Liver (tissue), 9 donors: ENCODE results near the gene BIRC7. TPM values are rescaled to one million over a fixed set of nuclear protein-coding genes. Genes with fewer than 3 reads are reported as not detected.

Experiments used
- DNase-seq: peaks from one replicate; pipeline ENCODE4 v3.0.0-alpha.2; 2017; ENCODE audit warnings: low spot score
- H3K27ac ChIP-seq, 2 donors: one replicate each; pipeline ENCODE4 v1.7.0; 2013; ENCODE audit warnings: inconsistent platforms in 2 of 2, low read length in 2 of 2, control low read depth in 1 of 2, low read depth in 1 of 2, mild to moderate bottlenecking in 1 of 2
- H3K27me3 ChIP-seq, 4 donors: one replicate each; pipeline versions ENCODE4 v1.6.1 to v1.7.0; 2013; ENCODE audit warnings: low read length in 3 of 4, inconsistent platforms in 1 of 4, mild to moderate bottlenecking in 1 of 4, moderate library complexity in 1 of 4; ENCODE audit not compliant: control insufficient read depth in 4 of 4, insufficient read depth in 4 of 4
- H3K36me3 ChIP-seq, 4 donors: one replicate each; pipeline versions ENCODE4 v1.6.1 to v1.7.0; 2013; ENCODE audit warnings: low read length in 3 of 4, mild to moderate bottlenecking in 3 of 4, low read depth in 1 of 4, moderate library complexity in 1 of 4; ENCODE audit not compliant: control insufficient read depth in 4 of 4, insufficient read depth in 3 of 4
- H3K4me1 ChIP-seq, 4 donors: one replicate each; pipeline versions ENCODE4 v1.6.1 to v1.7.0; 2013; ENCODE audit warnings: low read length in 3 of 4, mild to moderate bottlenecking in 3 of 4, moderate library complexity in 1 of 4; ENCODE audit not compliant: control insufficient read depth in 4 of 4, insufficient read depth in 4 of 4
- H3K4me3 ChIP-seq, 3 donors: one replicate each; pipeline versions ENCODE4 v1.6.1 to v1.7.0; 2013; ENCODE audit warnings: low read length in 3 of 3, control low read depth in 1 of 3, low read depth in 1 of 3, mild to moderate bottlenecking in 1 of 3
- H3K9ac ChIP-seq, 2 donors: one replicate each; pipeline ENCODE4 v1.7.0; 2013; ENCODE audit warnings: low read length in 2 of 2, mild to moderate bottlenecking in 2 of 2, moderate library complexity in 2 of 2, control low read depth in 1 of 2, low read depth in 1 of 2
- H3K9me3 ChIP-seq, 4 donors: one replicate each; pipeline versions ENCODE4 v1.6.1 to v1.7.0; 2013; ENCODE audit warnings: low read length in 3 of 4; ENCODE audit not compliant: control insufficient read depth in 4 of 4
- ATF3 ChIP-seq: IDR thresholded peaks from 2 replicates; pipeline ENCODE4 v1.6.1; 2016; ENCODE audit warnings: antibody characterized with exemption
- CTCF ChIP-seq: fragments of 150-350 bp; IDR thresholded peaks from 2 replicates; pipeline ENCODE4 v1.5.1; 2017; ENCODE audit warnings: improper control_type of control experiment, low read depth, low read length; ENCODE audit not compliant: missing input control
- EGR1 ChIP-seq, 2 donors: IDR thresholded peaks; 2 replicates each; pipeline ENCODE4 v1.6.1; 2016 to 2018; ENCODE audit warnings: antibody characterized with exemption in 2 of 2, low read depth in 2 of 2
- FOXA1 ChIP-seq: IDR thresholded peaks from 2 replicates; pipeline ENCODE4 v1.6.1; 2016; ENCODE audit warnings: antibody characterized with exemption
- FOXA2 ChIP-seq: IDR thresholded peaks from 2 replicates; pipeline ENCODE4 v1.6.1; 2016; ENCODE audit warnings: antibody characterized with exemption
- GABPA ChIP-seq, 2 donors: IDR thresholded peaks in 1 of 2; conservative IDR thresholded peaks in 1 of 2; 2 replicates each; pipeline ENCODE4 v1.6.1; 2016; ENCODE audit warnings: antibody characterized with exemption in 2 of 2, mild to moderate bottlenecking in 1 of 2, moderate library complexity in 1 of 2
- HNF4A ChIP-seq, 2 donors: conservative IDR thresholded peaks; 2 replicates each; pipeline ENCODE4 v1.6.1; 2016; ENCODE audit warnings: antibody characterized with exemption in 2 of 2, mild to moderate bottlenecking in 2 of 2
- HNF4G ChIP-seq: IDR thresholded peaks from 2 replicates; pipeline ENCODE4 v1.6.1; 2016; ENCODE audit warnings: antibody characterized with exemption
- JUND ChIP-seq, 2 donors: IDR thresholded peaks; 2 replicates each; pipeline ENCODE4 v1.6.1; 2016; ENCODE audit warnings: antibody characterized with exemption in 2 of 2
- MAX ChIP-seq: IDR thresholded peaks from 2 replicates; pipeline ENCODE4 v1.6.1; 2016; ENCODE audit warnings: antibody characterized with exemption
- NR2F2 ChIP-seq: IDR thresholded peaks from 2 replicates; pipeline ENCODE4 v1.6.1; 2016; ENCODE audit warnings: antibody characterized with exemption
- RAD21 ChIP-seq, 2 donors: IDR thresholded peaks; 2 replicates each; pipeline ENCODE4 v1.6.1; 2016; ENCODE audit warnings: antibody characterized with exemption in 2 of 2, mild to moderate bottlenecking in 2 of 2
- REST ChIP-seq: IDR thresholded peaks from 2 replicates; pipeline ENCODE4 v1.6.1; 2016; ENCODE audit warnings: antibody characterized with exemption, mild to moderate bottlenecking
- RXRA ChIP-seq, 2 donors: IDR thresholded peaks; 2 replicates each; pipeline ENCODE4 v1.6.1; 2017 to 2018; ENCODE audit warnings: antibody characterized with exemption in 2 of 2, mild to moderate bottlenecking in 1 of 2
- SP1 ChIP-seq: IDR thresholded peaks from 2 replicates; pipeline ENCODE4 v1.6.1; 2018; ENCODE audit warnings: antibody characterized with exemption, mild to moderate bottlenecking
- TAF1 ChIP-seq: conservative IDR thresholded peaks from 2 replicates; pipeline ENCODE4 v1.6.1; 2016; ENCODE audit warnings: antibody characterized with exemption, mild to moderate bottlenecking
- YY1 ChIP-seq: IDR thresholded peaks from 2 replicates; pipeline ENCODE4 v1.6.1; 2016; ENCODE audit warnings: antibody characterized with exemption, mild to moderate bottlenecking
- ZBTB33 ChIP-seq: IDR thresholded peaks from 2 replicates; pipeline ENCODE4 v1.6.1; 2016; ENCODE audit warnings: antibody characterized with exemption
- WGBS: extraction: QIAGEN DNeasy Blood & Tissue Kit; methylation state at CpG from one replicate; pipeline ENCODE4 v1.1.7; 2013; 5-methylcytosine and 5-hydroxymethylcytosine counted together
- polyA plus RNA-seq, 2 donors: library from polyadenylated mRNA; stranded (reverse) in 1 of 2; unstranded in 1 of 2; fragments of 200-250 nt in 1 of 2; fragments of >200 nt in 1 of 2; fragmentation: Nextera tagmentation in 1 of 2; extraction: Ambion mirVana in 1 of 2; gene quantifications; one replicate each; pipeline versions ENCODE4 v1.2.1 to v1.2.3, GENCODE V29; 2013 to 2015
- total RNA-seq, 2 donors: library from RNA; depleted of rRNA; stranded (reverse); fragments of >200 nt; gene quantifications; one replicate each; pipeline ENCODE4 v1.2.3, GENCODE V29; 2014
- donor health status: healthy.
- donor health status: healthy.
- donor health status: healthy.
- donor health status: healthy.
- donor health status: healthy.

The BIRC7 gene
- total and polyA plus RNA-seq, 4 donors = 0.23 TPM; not detected in 3

GRCh38 chr20:63233061-63233344, 2.7 kb upstream of the BIRC7 start:
- H3K27ac ChIP-seq = no peak overlapping the region
- no peak for DNase-seq
- H3K9ac ChIP-seq = no peak overlapping the region
- H3K9me3 ChIP-seq = no peaks in the 10 kb centered on the region
- no peak overlapping the region for H3K4me3 ChIP-seq
- no peak for TF ChIP-seq FOXA1
- TF ChIP-seq ZBTB33 = no peak
- no peak for TF ChIP-seq NR2F2
- TF ChIP-seq HNF4G = no peak
- TF ChIP-seq FOXA2 = no peak
- no peak for TF ChIP-seq RXRA (IDR thresholded peaks at IDR 0.05)
- TF ChIP-seq SP1 = no peak
- no peak for TF ChIP-seq YY1
- TF ChIP-seq HNF4A (conservative IDR thresholded peaks at IDR 0.05) = no peak
- TF ChIP-seq RAD21 (IDR thresholded peaks at IDR 0.05) = no peak
- no peak for TF ChIP-seq ATF3
- TF ChIP-seq CTCF = no peak
- TF ChIP-seq EGR1 (IDR thresholded peaks at IDR 0.05; ENCODE audit: low read depth in 2 of 2) = no peak
- TF ChIP-seq GABPA (IDR thresholded peaks at IDR 0.05 in 1 of 2, conservative IDR thresholded peaks at IDR 0.05 in 1 of 2) = no peak
- TF ChIP-seq TAF1 = no peak
- TF ChIP-seq MAX = no peak
- no peak for TF ChIP-seq JUND (IDR thresholded peaks at IDR 0.05)
- H3K4me1 ChIP-seq = peaks cover 0 to 4% (median 1%) of the 10 kb centered on the region in 4 donors
- no peaks in the 10 kb centered on the region for H3K36me3 ChIP-seq
- WGBS = 75% methylated on average over 3 of the region's 3 CpGs
- H3K27me3 ChIP-seq = peaks cover 0 to 7% (median 2%) of the 10 kb centered on the region in 4 donors

- peaks cover 0 to 4% (median 2%) of the 10 kb centered on the region in 4 donors for H3K27me3 ChIP-seq
Measured at GRCh38 chr20:63233924-63234323, 1.8 kb upstream of the BIRC7 start.

More at GRCh38 chr20:63233924-63234323, 1.8 kb upstream of the BIRC7 start:
- H3K4me1 ChIP-seq = peaks cover 0 to 4% (median 1%) of the 10 kb centered on the region in 4 donors
- TF ChIP-seq RAD21 (IDR thresholded peaks at IDR 0.05) (no peak), ZBTB33 (no peak), ATF3 (no peak), HNF4G (no peak), GABPA (IDR thresholded peaks at IDR 0.05 in 1 of 2, conservative IDR thresholded peaks at IDR 0.05 in 1 of 2) (no peak), JUND (IDR thresholded peaks at IDR 0.05) (no peak), MAX (no peak), NR2F2 (no peak), CTCF (no peak), REST (no peak), RXRA (IDR thresholded peaks at IDR 0.05) (no peak), YY1 (no peak)
- no peaks in the 10 kb centered on the region for H3K9me3 ChIP-seq
- no peak overlapping the region for H3K9ac ChIP-seq
- no peak overlapping the region for H3K4me3 ChIP-seq
- WGBS = 82% methylated on average over 17 of the region's 17 CpGs
- H3K27ac ChIP-seq = no peak overlapping the region
- H3K36me3 ChIP-seq = no peaks in the 10 kb centered on the region
- DNase-seq = no peak
